ENCODE data around the gene GCC1.
"Not testable (repeated sequence)": the region's sequence is repeated elsewhere in the genome, so short reads cannot be mapped to it uniquely, and the experiment has no call there.

GCC1 gene

GRCh38 chr7:127546313-127546712 lies 39.1 kb downstream of the GCC1 start:
- DNase-seq (ENCODE audit: low read depth) = no peak
- H3K4me3 ChIP-seq (ENCODE audit: low read depth, low read length) = no peak overlapping the region
- no peak for TF ChIP-seq CTCF (conservative IDR thresholded peaks at IDR 0.05; ENCODE audit: low read depth, low read length)

GRCh38 chr7:127541548-127541947 lies 43.8 kb downstream of the GCC1 start:
- no peak for TF ChIP-seq CTCF (conservative IDR thresholded peaks at IDR 0.05; ENCODE audit: low read depth, low read length)
- H3K4me3 ChIP-seq (ENCODE audit: low read depth, low read length) = no peak overlapping the region
- DNase-seq (ENCODE audit: low read depth) = no peak

- DNase-seq (ENCODE audit: low read depth); H3K4me3 ChIP-seq (ENCODE audit: low read depth, low read length): not testable (repeated sequence)
Measured at GRCh38 chr7:127540461-127540860, 44.9 kb downstream of the GCC1 start.

- no peak for TF ChIP-seq CTCF (conservative IDR thresholded peaks at IDR 0.05; ENCODE audit: low read depth, low read length)
- no peak for DNase-seq (ENCODE audit: low read depth)
Measured at GRCh38 chr7:127539116-127539515, 46.3 kb downstream of the GCC1 start.

GRCh38 chr7:127536741-127537140 lies 48.7 kb downstream of the GCC1 start:
- H3K4me3 ChIP-seq (ENCODE audit: low read depth, low read length) = no peak overlapping the region
- DNase-seq (ENCODE audit: low read depth) = peak; percentile 5
- no peak for TF ChIP-seq CTCF (conservative IDR thresholded peaks at IDR 0.05; ENCODE audit: low read depth, low read length)

More at GRCh38 chr7:127539116-127539515, 46.3 kb downstream of the GCC1 start:
- H3K4me3 ChIP-seq (ENCODE audit: low read depth, low read length) = no peak overlapping the region

- TF ChIP-seq CTCF (conservative IDR thresholded peaks at IDR 0.05; ENCODE audit: low read depth, low read length) = no peak
- H3K4me3 ChIP-seq (ENCODE audit: low read depth, low read length) = no peak overlapping the region
- no peak for DNase-seq (ENCODE audit: low read depth)
Measured at GRCh38 chr7:127536394-127536691, 49.1 kb downstream of the GCC1 start.

- H3K4me3 ChIP-seq (ENCODE audit: low read depth, low read length) = no peak overlapping the region
- TF ChIP-seq CTCF (conservative IDR thresholded peaks at IDR 0.05; ENCODE audit: low read depth, low read length) = no peak
- DNase-seq (ENCODE audit: low read depth) = no peak
Measured at GRCh38 chr7:127535546-127536393, 49.6 kb downstream of the GCC1 start.
